Measurements from ENCODE around the gene KLHDC10. TPM values are rescaled to one million over a fixed set of nuclear protein-coding genes. Genes with fewer than 3 reads are reported as not detected.
"Not testable (repeated sequence)": the region's sequence is repeated elsewhere in the genome, so short reads cannot be mapped to it uniquely, and the experiment has no call there.

The KLHDC10 gene
- total RNA-seq, 1 donor from 2014 or later: 24.1 TPM

DNA sequence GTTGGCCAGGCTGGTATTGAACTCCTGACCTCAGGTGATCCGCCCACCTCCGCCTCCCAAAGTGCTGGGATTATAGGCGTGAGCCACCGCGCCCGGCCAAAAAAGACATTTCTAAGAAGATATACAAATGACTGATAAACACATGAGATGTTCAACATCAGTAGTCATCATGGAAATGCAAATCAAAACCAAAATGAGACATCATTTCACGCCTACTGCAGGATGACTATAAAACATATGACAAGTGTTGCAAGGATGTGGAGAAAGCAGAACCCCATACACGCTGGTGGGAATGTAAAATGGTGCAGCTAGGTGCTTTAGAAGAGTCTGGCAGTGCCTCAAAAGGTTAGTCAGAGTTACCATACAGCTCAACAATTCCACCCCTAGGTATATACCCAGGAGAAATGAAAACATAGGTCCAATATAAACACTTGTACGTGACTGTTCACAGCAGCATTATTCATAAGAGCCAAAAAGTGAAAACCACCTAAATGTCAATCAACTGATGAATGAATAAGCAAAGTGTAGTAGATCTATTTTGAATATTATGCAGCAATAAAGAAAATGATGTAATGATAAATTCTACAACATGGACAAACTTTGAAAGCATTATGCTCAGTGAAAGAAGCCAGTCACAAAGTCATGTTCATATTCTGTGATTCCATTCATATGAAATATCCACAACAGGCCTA, 110.4 kb downstream of the KLHDC10 start:
- DNase-seq (no peak), ATAC-seq (ENCODE audit: poor library complexity) (no peak)
- intact Hi-C loops (cut with DNase I): no loop called here

DNA sequence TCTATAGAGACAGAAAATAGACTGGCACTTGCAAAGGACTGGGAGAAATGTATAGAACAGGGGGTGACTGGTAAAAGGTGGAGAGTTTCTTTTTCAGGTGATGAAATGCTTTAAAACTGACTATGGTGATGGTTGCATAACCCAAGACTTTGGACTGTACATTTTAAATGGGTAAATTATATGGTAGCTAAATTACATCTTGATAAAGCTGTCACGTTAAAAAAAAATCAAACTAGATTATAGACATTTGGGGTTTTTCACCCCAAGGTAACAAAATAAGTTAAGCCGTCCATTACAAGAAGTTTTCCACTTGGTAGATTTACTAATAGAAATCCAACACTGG, 110.9 kb downstream of the KLHDC10 start:
- DNase-seq (no peak), ATAC-seq (ENCODE audit: poor library complexity) (no peak)
- intact Hi-C loops (cut with DNase I): no loop called here

DNA sequence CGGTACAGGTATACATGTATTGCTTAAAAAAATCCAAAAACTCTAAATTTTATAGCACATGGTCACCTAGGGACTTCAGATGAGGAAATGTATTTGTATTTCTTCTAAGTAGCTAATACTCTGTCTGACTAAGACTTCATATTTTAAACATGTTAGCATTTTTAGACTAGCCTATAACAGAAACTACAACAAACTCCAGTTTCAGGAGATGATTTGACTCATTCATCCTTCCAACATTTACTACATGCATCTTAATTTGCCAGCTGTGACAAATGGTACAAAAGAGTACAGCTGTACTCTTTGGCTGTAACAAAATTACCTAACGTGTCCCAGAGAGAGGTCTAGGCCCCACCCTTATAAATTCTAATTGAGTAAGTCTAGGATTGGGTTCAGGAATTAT, 112.7 kb downstream of the KLHDC10 start:
- no peak for DNase-seq
- ATAC-seq (ENCODE audit: poor library complexity): no peak
- intact Hi-C loops (cut with DNase I): no loop called here

DNA sequence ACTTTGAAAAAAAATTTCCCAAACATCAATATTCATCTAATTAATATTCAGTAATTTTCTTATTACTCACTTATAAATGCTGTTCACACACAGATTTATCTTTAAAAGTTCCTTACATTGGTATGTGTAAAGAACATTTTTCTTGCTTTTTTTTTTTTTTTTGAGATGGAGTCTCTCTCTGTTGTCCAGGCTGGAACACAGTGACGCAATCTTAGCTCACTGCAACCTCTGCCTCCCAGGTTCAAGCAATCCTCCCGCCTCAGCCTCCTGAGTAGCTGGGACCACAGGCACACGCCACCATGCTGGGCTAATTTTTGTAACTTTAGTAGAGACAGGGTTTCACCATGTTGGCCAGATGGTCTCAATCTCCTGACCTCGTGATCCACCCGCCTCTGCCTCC, 114.0 kb downstream of the KLHDC10 start:
- DNase-seq; intact Hi-C loops (cut with DNase I); ATAC-seq (ENCODE audit: poor library complexity): not testable (repeated sequence)

Other genes starting within 250 kb of the KLHDC10 start
- 96.8 TPM for gene UBE2H, start 117.6 kb upstream of the KLHDC10 start, total RNA-seq
- 15.7 TPM for gene ZC3HC1, start 19.2 kb upstream of the KLHDC10 start, total RNA-seq
- 6.2 TPM for gene TMEM209, start 134.9 kb downstream of the KLHDC10 start, total RNA-seq
- gene SSMEM1, start 137.3 kb downstream of the KLHDC10 start, total RNA-seq: not detected
- gene CPA2, start 196.3 kb downstream of the KLHDC10 start, total RNA-seq: not detected
- not detected for gene CPA4, start 222.6 kb downstream of the KLHDC10 start, total RNA-seq

Measured in Right ventricle myocardium superior (tissue), 1 donor.